Adipocyte (in vitro differentiated cells): ENCODE results near the gene TRAPPC3L.

Source experiments
- DNase-seq: peaks from one replicate; pipeline ENCODE4 v3.0.0-alpha.2; 2015; ENCODE audit warnings: low read depth
- H3K27me3 ChIP-seq: replicated peaks from 2 replicates; pipeline ENCODE4 v1.7.0; 2013; ENCODE audit warnings: mild to moderate bottlenecking, low read length, moderate library complexity; ENCODE audit not compliant: control insufficient read depth, insufficient read depth
- H3K36me3 ChIP-seq: 2 replicates; pipeline ENCODE4 v1.7.0; 2013; ENCODE audit warnings: low read length, mild to moderate bottlenecking, moderate library complexity; ENCODE audit not compliant: control insufficient read depth, insufficient read depth, severe bottlenecking
- H3K4me1 ChIP-seq: 2 replicates; pipeline ENCODE4 v1.7.0; 2013; ENCODE audit warnings: mild to moderate bottlenecking, low read length, moderate library complexity; ENCODE audit not compliant: control insufficient read depth, insufficient read depth
- H3K4me3 ChIP-seq: 2 replicates; pipeline ENCODE4 v1.7.0; 2013; ENCODE audit warnings: mild to moderate bottlenecking, low read length, moderate library complexity
- H3K9ac ChIP-seq: 2 replicates; pipeline ENCODE4 v1.7.0; 2013; ENCODE audit warnings: mild to moderate bottlenecking, low read length, moderate library complexity
- H3K9me3 ChIP-seq: 2 replicates; pipeline ENCODE4 v1.7.0; 2013; ENCODE audit warnings: mild to moderate bottlenecking, low read length, moderate library complexity; ENCODE audit not compliant: control insufficient read depth

Gene TRAPPC3L

DNA sequence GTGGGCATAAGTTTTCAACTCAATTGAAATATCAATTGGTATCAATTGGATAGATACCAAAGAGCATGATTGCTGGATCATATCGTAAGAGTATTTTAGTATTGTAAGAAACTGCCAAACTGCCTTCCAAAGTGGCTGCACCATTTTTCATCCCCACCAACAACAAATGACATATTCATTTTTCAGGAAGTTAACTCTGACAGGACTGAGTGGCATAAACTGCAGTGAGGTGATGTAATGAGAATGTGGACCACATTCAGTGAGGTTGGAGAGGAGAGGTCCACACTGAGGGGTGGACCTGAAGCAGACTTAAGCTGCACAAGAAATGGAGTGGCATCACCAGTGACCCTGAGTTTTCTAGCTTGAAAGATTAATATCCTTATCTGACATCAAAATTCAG lies 95.9 kb downstream of the TRAPPC3L start:
- H3K4me1 ChIP-seq: peaks cover 29% of the 10 kb centered on the region
- no peaks in the 10 kb centered on the region for H3K9me3 ChIP-seq
- no peak for DNase-seq
- no peaks in the 10 kb centered on the region for H3K36me3 ChIP-seq
- no peak overlapping the region for H3K9ac ChIP-seq
- H3K4me3 ChIP-seq: no peak overlapping the region
- H3K27me3 ChIP-seq: no peaks in the 10 kb centered on the region

- no peaks in the 10 kb centered on the region for H3K36me3 ChIP-seq
- H3K9ac ChIP-seq: peak overlapping the region; percentile 72
- DNase-seq: peak; percentile 95
- peaks cover 39% of the 10 kb centered on the region for H3K4me1 ChIP-seq
- H3K9me3 ChIP-seq: no peaks in the 10 kb centered on the region
- no peaks in the 10 kb centered on the region for H3K27me3 ChIP-seq
- peak overlapping the region; percentile 65 for H3K4me3 ChIP-seq
Observed at GRCh38 chr6:116447496-116448011, 97.9 kb downstream of the TRAPPC3L start.

GRCh38 chr6:116447052-116447451 lies 98.4 kb downstream of the TRAPPC3L start:
- Histone ChIP-seq H3K4me1 (peaks cover 39% of the 10 kb centered on the region), H3K9me3 (no peaks in the 10 kb centered on the region), H3K4me3 (peak overlapping the region; percentile 65), H3K9ac (peak overlapping the region; percentile 54), H3K36me3 (no peaks in the 10 kb centered on the region), H3K27me3 (no peaks in the 10 kb centered on the region)
- DNase-seq: peak; percentile 56

DNA sequence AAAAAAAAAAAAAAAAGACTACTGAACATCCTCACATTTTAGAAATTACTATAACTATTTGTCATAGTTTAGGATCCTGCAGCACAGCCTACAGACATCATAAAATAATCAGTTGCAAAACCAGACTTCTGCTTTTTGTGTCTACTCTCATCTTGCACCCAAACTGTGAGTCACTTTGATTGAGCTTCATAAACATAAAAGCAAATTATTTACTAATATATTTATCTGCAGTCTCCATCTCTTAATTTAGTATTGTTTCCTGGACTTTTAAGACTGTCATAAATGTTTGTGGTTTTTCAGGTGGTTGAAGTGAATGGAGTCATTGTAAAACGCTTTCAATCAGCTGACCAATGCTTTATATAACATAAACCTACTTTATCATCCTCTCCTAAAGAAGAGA lies 99.1 kb downstream of the TRAPPC3L start:
- no peaks in the 10 kb centered on the region for H3K27me3 ChIP-seq
- peak; percentile 37 for DNase-seq
- H3K4me1 ChIP-seq: peaks cover 39% of the 10 kb centered on the region
- H3K9me3 ChIP-seq: no peaks in the 10 kb centered on the region
- no peaks in the 10 kb centered on the region for H3K36me3 ChIP-seq
- H3K9ac ChIP-seq: no peak overlapping the region
- no peak overlapping the region for H3K4me3 ChIP-seq

DNA sequence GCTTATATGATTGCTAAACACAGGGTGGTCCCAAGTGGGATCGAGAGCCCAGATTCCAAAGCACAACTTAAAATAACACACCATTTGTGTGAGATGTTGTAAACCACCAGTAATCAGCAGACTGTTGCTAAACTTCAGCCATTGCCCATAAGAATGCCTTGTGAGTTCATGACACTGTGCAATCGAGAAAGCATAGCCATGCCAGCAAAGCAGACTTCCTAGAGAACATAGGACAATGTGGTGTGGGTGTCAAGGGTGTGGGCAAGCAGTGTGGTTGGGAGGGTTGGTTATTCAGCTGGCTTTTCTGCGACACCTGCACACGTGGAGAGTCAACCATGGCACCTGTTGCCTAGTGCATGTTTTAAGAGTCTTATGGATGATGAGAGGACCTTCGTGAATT lies 100.4 kb downstream of the TRAPPC3L start:
- DNase-seq: no peak
- H3K4me3 ChIP-seq: no peak overlapping the region
- no peaks in the 10 kb centered on the region for H3K27me3 ChIP-seq
- no peaks in the 10 kb centered on the region for H3K9me3 ChIP-seq
- H3K4me1 ChIP-seq: peaks cover 46% of the 10 kb centered on the region
- no peaks in the 10 kb centered on the region for H3K36me3 ChIP-seq
- no peak overlapping the region for H3K9ac ChIP-seq
